PC-3 (cell line): ENCODE data around the gene PADI6. TPM values are rescaled to one million over a fixed set of nuclear protein-coding genes. Genes with fewer than 3 reads are reported as not detected.

ENCODE experiments used
- ATAC-seq: fragments of 200-7000 bp; cut with Tn5 transposase; 2 replicates; pipeline ENCODE4 v1.9.1; 2020; ENCODE audit warnings: mild to moderate bottlenecking, moderate library complexity
- BruUV-seq: library from RNA; stranded (reverse); fragments of 400-500 nt; replicated peaks from 2 replicates; lab custom pipeline; 2021; lab: Mats Ljungman, UMichigan
- CTCF ChIA-PET: fragments of 300-600 bp; sonication (Branson Sonifier 250); formaldehyde crosslinking; loops from one replicate; lab custom pipeline; 2022; ENCODE audit warnings: antibody characterized with exemption; lab: Charles Lee
- POLR2A ChIA-PET: fragments of 300-600 bp; sonication (Branson Sonifier 250); formaldehyde crosslinking; loops from one replicate; lab custom pipeline; 2022; ENCODE audit warnings: antibody characterized with exemption; ENCODE audit not compliant: unreplicated experiment; lab: Charles Lee
- DNase-seq: peaks from one replicate; pipeline ENCODE4 v3.0.0-alpha.2; 2015
- H2AFZ ChIP-seq: fragments of 300-600 bp; sonication (generic); 2 replicates; pipeline ENCODE4 v1.6.0; 2016; ENCODE audit warnings: antibody characterized with exemption, low read length
- H3F3A ChIP-seq: fragments of 300-600 bp; sonication (generic); one replicate; pipeline ENCODE4 v1.6.0; 2017; ENCODE audit warnings: antibody characterized with exemption, low read length, control low read depth, mild to moderate bottlenecking; ENCODE audit not compliant: unreplicated experiment
- H3K27ac ChIP-seq: fragments of 300-600 bp; sonication (generic); 2 replicates; pipeline ENCODE4 v1.5.1; 2016; ENCODE audit warnings: mild to moderate bottlenecking, low read length
- H3K27me3 ChIP-seq: fragments of 300-600 bp; sonication (generic); 2 replicates; pipeline ENCODE4 v1.6.1; 2016; ENCODE audit warnings: low read length, mixed read lengths
- H3K36me3 ChIP-seq: fragments of 300-600 bp; sonication (generic); 2 replicates; pipeline ENCODE4 v1.6.1; 2016; ENCODE audit warnings: low read depth, mixed run types, low read length, mixed read lengths
- H3K4me1 ChIP-seq: fragments of 300-600 bp; sonication (generic); 2 replicates; pipeline ENCODE4 v1.5.1; 2016; ENCODE audit warnings: low read length; ENCODE audit not compliant: insufficient read depth
- H3K4me2 ChIP-seq: fragments of 300-600 bp; sonication (generic); 2 replicates; pipeline ENCODE4 v1.6.0; 2016; ENCODE audit warnings: low read length
- H3K4me3 ChIP-seq: fragments of 300-600 bp; sonication (generic); 2 replicates; pipeline ENCODE4 v1.5.1; 2016; ENCODE audit warnings: mild to moderate bottlenecking, low read length, mixed read lengths
- H3K79me2 ChIP-seq: fragments of 300-600 bp; sonication (generic); 2 replicates; pipeline ENCODE4 v1.6.1; 2017; ENCODE audit warnings: low read length, mixed read lengths
- H3K9ac ChIP-seq: fragments of 300-600 bp; sonication (generic); 2 replicates; pipeline ENCODE4 v1.6.0; 2016; ENCODE audit warnings: mild to moderate bottlenecking, low read length
- H3K9me2 ChIP-seq: fragments of 300-600 bp; sonication (generic); replicated peaks from 2 replicates; pipeline ENCODE4 v1.6.1; 2016; ENCODE audit warnings: mixed run types, low read length, mixed read lengths
- H3K9me3 ChIP-seq: fragments of 300-600 bp; sonication (generic); 2 replicates; pipeline ENCODE4 v1.6.1; 2016; ENCODE audit warnings: low read length, mixed read lengths
- H4K20me1 ChIP-seq: fragments of 300-600 bp; sonication (generic); 2 replicates; pipeline ENCODE4 v1.6.1; 2016; ENCODE audit warnings: low read length, mixed read lengths
- EZH2 ChIP-seq: fragments of 300-600 bp; sonication (generic); IDR thresholded peaks from one replicate; pipeline ENCODE4 v1.6.1; 2017; ENCODE audit warnings: antibody characterized with exemption, mild to moderate bottlenecking, low read length; ENCODE audit not compliant: unreplicated experiment
- EZH2phosphoT487 ChIP-seq: fragments of 300-600 bp; sonication (generic); IDR thresholded peaks from 2 replicates; pipeline ENCODE4 v1.6.1; 2018; ENCODE audit warnings: mild to moderate bottlenecking, antibody characterized with exemption, low read length, borderline replicate concordance
- intact Hi-C: fragments of 100-400 bp; cut with micrococcal nuclease; formaldehyde crosslinking; loops from 2 replicates; pipeline ENCODE4 v1.9.0; 2023
- total RNA-seq: library from RNA; depleted of rRNA; stranded (reverse); fragments of >200 nt; gene quantifications from 2 replicates; pipeline ENCODE4 v1.2.3, GENCODE V29; 2014
- TF ChIP-seq, protein P1 (sequence below): fragments of 300-600 bp; sonication (generic); conservative IDR thresholded peaks from 2 replicates; pipeline ENCODE4 v1.5.1; 2017; ENCODE audit warnings: antibody characterized with exemption, low read depth, mild to moderate bottlenecking, low read length

The PADI6 gene
- total RNA-seq, 1 experiment from 2014 or later, result not detected

GRCh38 chr1:17393230-17393629, 21.2 kb downstream of the PADI6 start:
- Histone ChIP-seq H3K4me2 (no peak overlapping the region), H3K9ac (no peak overlapping the region), H3K27me3 (no peaks in the 10 kb centered on the region; the same call in 1 of the 2 replicates), H4K20me1 (no peaks in the 10 kb centered on the region), H3K4me1 (no peaks in the 10 kb centered on the region), H3K9me3 (no peaks in the 10 kb centered on the region), H3F3A (no peaks in the 10 kb centered on the region), H3K27ac (no peak overlapping the region), H3K79me2 (no peaks in the 10 kb centered on the region), H3K36me3 (no peaks in the 10 kb centered on the region), H3K4me3 (no peak overlapping the region), H3K9me2 (no peaks in the 10 kb centered on the region), H2AFZ (no peak overlapping the region)
- TF ChIP-seq, protein P1, sequence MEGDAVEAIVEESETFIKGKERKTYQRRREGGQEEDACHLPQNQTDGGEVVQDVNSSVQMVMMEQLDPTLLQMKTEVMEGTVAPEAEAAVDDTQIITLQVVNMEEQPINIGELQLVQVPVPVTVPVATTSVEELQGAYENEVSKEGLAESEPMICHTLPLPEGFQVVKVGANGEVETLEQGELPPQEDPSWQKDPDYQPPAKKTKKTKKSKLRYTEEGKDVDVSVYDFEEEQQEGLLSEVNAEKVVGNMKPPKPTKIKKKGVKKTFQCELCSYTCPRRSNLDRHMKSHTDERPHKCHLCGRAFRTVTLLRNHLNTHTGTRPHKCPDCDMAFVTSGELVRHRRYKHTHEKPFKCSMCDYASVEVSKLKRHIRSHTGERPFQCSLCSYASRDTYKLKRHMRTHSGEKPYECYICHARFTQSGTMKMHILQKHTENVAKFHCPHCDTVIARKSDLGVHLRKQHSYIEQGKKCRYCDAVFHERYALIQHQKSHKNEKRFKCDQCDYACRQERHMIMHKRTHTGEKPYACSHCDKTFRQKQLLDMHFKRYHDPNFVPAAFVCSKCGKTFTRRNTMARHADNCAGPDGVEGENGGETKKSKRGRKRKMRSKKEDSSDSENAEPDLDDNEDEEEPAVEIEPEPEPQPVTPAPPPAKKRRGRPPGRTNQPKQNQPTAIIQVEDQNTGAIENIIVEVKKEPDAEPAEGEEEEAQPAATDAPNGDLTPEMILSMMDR, result no peak
- TF ChIP-seq EZH2phosphoT487 (no peak), EZH2 (no peak)
- intact Hi-C loops, result no loop called here
- CTCF ChIA-PET, result no interaction called here
- no TSS peak for BruUV-seq
- DNase-seq (no peak), ATAC-seq (no peak)
- POLR2A ChIA-PET, result no interaction called here

- ChIA-PET CTCF (no interaction called here), POLR2A (no interaction called here)
- H3K9ac ChIP-seq, result no peak overlapping the region
These were observed 26.1 kb downstream of the PADI6 start for GRCh38 chr1:17397910-17398695.

More at GRCh38 chr1:17397910-17398695, 26.1 kb downstream of the PADI6 start:
- no peaks in the 10 kb centered on the region for H3K9me3 ChIP-seq
- no peak overlapping the region for H2AFZ ChIP-seq
- H3K9me2 ChIP-seq, result no peaks in the 10 kb centered on the region
- H4K20me1 ChIP-seq, result no peaks in the 10 kb centered on the region
- ATAC-seq (no peak), DNase-seq (no peak)
- no peaks in the 10 kb centered on the region for H3F3A ChIP-seq
- H3K4me2 ChIP-seq, result no peak overlapping the region
- no peaks in the 10 kb centered on the region for H3K36me3 ChIP-seq
- TF ChIP-seq, protein P1, result no peak
- TF ChIP-seq EZH2, result no peak
- TF ChIP-seq EZH2phosphoT487, result no peak
- no TSS peak for BruUV-seq
- no peaks in the 10 kb centered on the region for H3K79me2 ChIP-seq
- no peak overlapping the region for H3K4me3 ChIP-seq
- no peak overlapping the region for H3K27ac ChIP-seq
- H3K27me3 ChIP-seq, result no peaks in the 10 kb centered on the region
- peaks cover 6% of the 10 kb centered on the region for H3K4me1 ChIP-seq
- intact Hi-C loops, result no loop called here
